Hippocampal formation (tissue), 2 donors: ENCODE results near the gene RCVRN.
"Not testable (repeated sequence)": the region's sequence is repeated elsewhere in the genome, so short reads cannot be mapped to it uniquely, and the experiment has no call there.

Source experiments
- DNase-seq, 2 donors: peaks; one replicate each; lab custom pipeline; 2025; lab: John Stamatoyannopoulos, UW

The RCVRN gene

DNA sequence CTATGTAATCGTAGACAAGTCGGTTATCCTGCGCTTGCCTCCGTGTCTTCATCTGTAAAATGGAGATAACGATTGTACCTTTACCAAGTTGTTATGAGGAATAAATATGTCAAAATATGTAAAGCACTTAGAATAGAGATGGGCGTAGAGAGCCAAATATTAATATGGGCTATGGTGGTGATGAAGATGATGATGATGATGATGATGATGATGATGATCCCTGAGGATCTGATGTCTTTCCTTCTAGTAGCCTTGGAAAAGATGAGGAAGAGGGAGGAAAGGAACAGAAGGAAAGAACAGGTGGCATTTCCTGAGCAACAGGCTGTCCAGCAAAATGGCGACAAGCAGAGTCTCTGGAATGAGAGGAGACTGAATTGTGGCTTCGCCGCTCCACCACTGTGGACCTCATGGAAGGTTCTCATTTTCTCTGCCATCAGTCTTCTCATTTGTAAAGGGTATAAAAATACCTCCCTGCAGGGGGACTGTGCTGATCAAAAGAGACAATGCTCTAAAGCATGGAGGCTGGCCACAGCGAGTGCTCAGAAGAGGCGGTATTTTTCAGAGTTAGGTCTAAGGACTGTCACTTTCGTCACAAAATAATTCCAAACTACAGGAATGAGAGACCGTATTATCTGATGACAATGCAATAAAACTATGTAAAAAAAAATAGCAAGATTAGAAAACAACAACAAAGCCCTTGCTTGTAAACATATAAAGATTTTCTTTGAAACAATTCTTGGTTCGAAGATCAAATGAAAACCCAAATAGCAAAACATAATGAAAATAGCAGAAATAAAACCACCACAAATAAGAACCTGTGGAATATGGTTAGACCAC is 17.2 kb upstream of the RCVRN start:
- DNase-seq, result no peak

DNA sequence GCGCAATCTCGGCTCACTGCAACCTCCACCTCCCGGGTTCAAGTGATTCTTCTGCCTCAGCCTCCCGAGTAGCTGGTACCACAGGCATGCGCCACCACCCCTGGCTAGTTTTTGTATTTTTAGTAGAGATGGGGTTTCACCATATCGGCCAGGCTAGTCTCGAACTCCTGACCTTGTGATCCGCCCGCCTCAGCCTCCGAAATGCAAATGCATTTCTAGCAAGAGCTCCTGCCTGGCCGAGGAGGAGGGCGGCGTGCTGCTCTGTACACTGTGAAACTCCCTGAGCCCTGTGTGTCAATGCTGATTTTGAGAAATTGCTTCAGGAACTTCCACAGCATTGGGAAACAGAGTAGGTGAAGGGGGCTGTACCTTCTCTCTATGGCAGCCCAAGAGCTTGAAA is 16.1 kb upstream of the RCVRN start:
- not testable (repeated sequence) for DNase-seq

DNA sequence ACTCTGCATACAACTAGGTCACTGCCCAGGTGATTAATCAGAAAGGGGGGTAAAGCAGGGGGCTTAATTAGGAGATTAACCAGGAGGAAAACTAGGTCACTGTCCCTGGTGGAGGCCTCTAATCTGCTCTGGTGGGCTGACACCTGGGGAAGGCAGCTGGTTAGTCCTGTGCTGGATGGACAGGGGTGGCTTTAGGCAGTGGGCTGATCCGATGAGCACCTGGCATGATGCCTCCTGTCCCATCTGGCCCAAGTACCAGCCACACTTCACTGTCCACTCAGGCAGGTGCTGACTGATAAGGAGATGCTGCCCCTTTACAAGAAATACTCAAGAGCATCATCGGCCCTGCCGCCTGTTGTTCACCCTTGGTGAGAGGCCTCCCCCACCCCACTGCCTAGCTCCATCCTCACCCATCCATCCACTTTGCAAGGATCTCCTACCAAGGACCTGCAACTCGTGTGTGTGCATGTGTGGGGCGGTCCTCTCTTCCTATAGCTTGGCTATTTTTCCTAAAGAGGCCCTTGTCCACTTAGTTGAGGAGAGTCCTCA is 13.8 kb upstream of the RCVRN start:
- DNase-seq, result no peak

DNA sequence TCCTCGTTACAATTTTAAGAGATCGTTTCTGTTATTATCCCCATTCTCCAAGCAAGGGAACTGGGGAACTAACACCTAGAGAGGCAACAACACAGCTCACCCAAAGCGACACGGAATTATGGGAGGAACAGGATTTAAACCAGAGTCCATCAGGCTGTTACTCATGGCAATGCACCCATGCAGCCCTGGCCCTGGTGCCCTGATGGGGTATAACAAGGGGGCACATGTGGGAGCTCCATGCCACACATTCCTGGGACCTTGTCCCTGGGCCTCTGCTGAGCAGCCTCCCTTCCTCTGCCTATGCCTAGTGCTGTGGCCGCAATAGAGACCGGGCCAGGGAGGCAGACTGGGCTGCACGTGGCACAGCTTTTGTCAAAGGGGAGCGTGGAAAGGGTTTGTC is 13.3 kb upstream of the RCVRN start:
- no peak for DNase-seq

DNA sequence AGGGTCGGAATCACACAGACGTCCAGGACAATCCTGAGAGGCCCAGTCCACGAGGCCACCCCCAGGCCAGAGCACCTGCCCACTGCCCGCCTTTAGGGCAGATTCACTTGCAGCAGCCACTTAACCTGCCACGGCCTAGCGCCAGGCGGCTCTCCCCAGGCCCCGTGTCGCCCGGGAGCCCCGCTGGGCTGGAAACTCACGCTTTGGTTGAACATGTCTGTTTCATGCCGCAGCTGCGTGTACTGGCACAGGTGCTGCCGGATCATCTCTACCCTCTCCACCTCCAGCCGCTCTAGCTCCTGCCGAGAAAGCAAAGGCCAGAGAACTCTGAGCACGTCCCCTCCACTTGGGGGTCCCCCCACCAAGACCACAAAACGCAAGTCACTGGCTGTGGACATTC is 12.7 kb upstream of the RCVRN start:
- DNase-seq, result no peak

DNA sequence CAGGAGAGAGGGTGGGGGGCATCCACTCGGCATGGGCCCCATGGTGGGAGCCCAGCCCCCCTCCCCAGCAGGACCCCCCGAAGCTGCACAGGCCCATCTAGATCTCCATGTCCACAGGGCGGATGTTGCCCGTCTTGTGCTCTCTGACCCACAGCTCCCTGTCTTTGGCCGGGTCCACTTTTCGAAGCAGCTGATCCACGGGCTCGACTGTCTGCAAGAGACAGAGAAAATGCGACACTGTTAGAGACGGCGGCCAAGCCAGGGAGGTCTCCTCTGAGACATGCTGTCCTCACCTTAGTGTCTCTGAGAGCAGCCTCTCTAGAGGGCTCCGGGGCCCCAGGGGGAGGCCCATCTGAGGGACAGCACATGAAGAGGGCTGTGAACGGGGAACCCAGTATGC is 12.1 kb upstream of the RCVRN start:
- no peak for DNase-seq

DNA sequence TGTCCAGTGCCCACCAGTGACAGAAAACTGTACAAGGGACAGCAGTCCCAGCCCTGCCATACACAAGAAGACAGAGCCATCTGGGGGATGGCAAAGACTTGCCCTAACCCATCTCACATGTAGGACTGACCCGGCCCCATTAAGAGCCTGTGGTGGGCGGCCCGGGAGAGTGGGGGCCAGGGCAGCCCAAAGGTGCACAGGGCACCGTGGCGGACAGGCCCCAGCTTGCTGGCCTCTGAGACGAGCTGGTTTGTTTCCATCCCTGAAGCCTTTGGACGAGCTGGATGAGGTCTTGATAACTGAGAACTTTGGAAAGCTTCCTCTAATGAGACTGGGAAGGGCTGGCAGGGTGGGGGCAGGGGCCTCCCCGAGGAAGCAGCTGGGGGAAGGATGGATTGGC is 11.0 kb upstream of the RCVRN start:
- no peak for DNase-seq

DNA sequence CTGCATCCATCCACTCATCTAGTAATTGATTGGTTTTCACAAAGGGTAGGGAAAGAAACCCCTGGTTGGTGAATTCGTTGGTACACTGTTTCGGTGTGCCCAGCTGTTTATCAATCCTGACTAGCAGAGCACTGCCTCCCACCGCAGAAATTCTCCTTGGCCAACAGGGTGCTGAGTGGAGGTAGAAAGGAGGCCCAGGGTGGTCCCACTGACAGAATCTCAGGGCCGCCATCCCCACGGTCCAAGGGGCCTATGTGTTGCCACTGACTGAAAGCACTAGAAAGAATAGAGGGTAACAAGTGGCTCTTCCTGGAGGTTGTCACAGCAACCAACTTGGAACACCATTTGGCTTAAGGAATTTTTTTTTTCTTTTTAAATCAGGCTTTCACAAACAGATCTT is 8.4 kb upstream of the RCVRN start:
- no peak for DNase-seq

DNA sequence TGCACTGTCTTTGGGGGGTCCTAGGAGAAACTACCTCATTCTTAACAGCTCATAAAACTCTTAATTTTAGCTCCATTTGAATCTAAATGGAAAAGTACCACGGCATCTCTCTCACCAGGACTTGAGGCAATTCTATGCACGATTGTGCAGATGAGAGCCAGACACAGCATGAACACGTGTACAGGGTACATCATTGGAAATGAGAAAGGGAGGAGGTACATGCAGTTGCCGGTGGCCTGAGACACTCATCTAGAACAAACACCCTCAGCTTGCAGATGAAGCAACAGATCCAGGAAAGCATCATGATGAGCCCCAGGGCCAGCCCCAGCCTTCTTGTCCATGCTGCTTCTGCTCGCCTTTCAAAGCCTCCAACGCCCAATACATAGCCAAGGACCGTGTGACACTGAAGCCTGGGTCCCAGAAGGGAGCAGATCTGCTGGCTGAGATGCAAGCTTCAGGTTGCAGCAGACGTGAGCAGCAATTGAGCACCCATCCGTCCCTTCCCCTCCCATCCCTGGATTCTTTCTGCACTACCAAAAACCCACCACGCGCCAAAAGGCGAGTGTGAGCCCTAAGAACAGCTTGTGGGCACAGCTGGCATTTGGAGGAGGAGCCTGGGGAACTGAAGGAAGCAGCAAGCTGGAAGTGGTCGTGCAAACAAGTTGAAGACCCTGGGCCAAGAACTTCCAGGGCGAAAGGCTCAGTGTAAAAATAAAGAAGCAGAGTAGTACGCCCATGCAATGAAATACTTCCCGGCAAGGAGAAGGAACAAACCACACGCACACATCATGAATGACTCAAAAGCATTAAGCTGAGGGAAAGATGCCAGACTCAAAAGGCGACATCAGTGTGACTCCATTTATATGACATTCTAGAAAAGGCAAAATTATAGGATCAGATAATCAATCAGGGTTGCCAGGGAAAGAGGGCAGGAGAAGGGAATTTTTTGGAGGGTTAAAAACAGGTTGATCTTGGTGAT is 7.3 kb upstream of the RCVRN start:
- DNase-seq, result no peak

DNA sequence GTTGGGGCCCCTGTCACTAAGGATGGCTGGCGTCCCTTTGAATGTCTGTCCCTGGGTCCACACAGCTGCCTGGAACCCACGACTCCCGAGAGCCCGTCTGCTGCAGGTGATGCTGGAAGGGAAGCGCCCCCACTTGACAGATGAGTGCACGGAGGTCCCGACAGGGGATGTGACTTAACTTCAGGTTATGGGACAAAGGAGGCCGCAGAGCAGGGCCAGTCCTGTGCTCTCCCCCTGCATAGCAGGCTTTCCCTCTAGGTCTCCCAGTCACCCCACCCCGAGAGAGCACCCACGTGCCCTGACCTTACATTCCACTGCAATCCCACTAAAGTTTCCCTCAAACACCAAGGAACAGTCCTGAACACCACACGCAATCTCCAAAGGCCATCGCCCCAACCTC is 6.0 kb upstream of the RCVRN start:
- DNase-seq, result no peak

DNA sequence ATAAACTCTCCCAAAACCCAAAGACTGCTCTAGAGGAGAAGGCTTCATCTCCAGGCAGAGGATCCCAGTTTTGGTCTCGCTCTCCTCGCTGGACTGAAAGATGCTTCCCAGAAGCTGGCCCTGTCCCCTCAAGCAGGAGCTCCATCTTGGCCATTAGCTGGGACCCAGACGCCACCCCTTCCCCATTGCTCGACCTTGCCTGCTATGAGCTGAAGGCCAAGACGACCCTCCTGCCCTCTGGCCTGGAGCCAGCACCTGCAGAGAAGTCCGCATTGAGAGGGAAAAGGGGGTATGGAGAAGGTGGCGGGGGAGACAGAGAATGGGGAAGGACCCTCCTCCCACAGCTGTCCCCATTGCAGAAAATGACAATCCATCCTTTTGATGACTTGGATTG is 3.6 kb upstream of the RCVRN start:
- DNase-seq, result no peak

DNA sequence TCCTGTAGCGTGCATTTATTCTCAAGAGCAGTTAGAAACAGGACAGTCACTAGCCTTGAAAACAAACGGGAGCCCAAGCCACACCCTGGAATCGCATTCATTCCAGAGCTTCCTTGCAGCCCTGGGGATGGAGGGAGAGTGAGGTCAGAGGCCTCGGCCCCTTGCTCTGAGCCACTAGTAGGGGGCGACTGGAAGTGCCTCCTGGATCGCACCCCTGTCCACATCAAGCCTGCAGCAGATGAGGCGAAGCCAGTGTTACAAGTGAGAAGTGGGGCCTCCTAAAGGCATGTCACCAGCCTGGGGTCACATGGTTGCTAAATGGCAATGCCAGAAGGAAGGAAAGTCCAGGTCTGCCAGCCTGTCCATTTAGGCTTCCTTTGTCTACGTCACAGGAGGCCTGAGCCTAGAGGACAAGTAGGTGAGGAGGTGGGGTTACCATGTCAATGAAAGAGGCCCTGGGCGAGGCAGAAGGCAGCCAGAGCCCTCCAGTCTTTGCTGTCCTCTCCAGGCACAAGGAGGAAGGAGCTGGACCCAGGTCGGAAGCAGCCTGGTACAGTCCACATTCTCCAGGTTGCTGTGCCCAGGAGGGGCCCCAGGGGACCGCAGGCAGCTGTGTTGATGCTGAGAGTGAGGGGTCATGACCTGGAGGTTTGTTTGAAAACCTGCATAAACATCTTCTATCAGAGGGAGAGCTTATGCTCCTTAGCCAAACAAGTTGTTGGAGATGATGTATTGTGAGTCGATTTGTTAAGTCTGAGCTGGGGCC is 3.0 kb upstream of the RCVRN start:
- no peak for DNase-seq

DNA sequence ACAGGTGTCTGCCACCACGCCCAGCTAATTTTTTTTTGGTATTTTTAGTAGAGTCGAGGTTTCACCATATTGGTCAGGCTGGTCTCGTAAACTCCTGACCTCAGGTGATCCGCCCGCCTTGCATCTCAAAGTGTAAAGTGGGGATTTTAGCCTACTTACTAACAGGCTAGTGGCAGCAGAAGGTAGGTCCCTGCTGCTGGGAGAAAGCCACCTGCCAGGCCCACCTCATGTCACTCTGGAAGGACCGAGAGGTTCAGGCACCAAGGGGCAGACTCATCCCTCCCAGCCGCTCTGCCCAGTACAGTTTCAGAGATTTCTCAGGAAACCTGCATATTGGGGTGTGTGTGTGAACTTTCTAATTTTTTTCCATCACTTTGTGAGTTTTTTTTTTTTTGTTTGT is 2.1 kb upstream of the RCVRN start:
- no peak for DNase-seq

DNA sequence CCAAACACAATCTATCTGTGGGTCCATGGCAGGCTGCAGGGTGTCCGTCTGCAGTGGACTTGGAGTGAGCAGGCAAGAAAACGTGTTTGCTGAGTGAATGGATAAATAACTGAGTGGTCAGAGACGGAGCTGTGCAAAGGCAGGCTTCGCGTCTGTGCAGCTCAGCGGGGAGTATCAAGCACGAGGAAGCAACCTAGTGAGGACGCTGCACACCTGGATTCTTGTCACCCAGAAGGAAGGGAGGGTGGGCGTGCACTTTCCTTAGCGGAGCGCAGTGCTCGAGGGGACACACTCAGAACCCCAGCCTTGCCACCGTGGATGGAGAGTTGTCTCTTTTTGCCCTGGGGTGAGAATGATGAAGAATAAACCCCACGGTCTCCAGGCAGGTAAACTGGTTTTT is 1.5 kb upstream of the RCVRN start:
- DNase-seq, result no peak

DNA sequence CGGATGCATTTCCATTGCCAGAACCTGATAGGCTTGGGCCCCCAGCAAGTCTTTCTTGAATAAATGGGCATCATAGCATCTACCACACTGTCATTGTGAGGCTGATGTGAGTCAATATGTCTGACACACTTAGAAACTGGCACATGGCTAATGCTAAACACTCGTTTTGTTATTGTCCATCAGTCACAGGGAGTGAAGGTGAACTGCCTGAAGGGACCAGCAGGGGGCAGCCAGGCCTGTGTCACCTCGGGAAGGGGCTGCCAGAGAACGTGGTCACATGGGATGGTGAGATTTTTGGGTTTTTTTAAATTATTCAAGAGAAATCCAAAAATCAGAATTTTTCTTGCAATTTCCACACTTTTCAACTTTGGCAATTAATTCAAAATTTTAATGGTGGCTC is 831 bp upstream of the RCVRN start:
- DNase-seq, result peak in 1 of 2 donors; percentile 6

DNA sequence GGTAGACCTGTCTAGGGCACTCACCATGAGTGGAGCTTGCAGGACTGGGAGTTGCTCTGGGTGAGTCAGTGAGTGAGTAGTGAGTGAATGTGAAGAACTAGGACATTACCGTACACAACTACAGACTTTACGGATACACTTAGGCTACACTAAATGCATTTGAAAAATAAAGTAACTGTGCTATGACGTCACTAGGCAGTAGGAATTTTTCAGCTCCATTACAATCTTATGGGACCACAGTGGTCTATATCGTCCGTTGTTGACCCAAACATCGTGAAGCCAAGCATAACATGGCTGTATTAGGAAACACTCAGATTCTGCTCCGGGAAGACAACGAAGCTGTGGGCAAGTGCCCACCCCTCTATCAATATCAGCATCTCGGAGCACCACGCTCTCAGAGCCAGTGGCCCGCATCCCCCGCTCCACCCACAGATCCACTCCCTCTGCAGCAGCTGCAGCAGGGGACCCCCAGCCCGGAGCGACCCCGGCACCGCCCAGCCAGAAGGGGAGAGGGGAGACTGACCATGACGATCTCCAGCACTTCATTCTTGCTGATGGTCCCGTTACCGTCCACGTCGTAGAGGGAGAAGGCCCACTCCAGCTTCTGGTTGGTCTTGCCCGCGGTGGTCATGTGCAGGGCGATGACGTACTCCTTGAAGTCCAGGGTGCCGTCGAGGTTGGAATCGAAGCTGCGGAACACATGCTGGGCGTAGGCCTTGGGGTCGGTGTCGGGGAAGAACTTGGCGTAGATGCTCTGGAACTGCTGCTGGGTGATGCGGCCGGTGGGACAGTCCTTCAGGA is 594 bp downstream of the RCVRN start:
- DNase-seq, result no peak

DNA sequence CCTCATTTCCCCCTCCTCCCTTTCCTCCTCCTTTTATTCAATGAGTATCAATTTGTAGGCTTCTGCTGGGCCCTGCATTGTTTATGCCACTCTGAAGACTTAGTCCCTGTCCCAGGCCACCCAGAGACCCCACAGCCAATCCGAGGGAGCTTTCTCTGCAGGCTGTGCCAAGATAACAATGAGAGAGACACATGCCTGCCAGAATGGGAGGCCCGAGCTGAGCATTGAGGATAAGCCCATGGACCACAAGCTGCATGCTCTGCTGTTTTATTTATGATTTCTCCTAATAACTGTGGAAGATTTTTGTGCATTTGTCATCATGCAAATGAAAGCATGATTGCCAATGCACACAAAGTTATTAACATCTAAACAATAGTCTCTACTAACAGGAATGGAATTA is 3.0 kb downstream of the RCVRN start:
- no peak for DNase-seq

DNA sequence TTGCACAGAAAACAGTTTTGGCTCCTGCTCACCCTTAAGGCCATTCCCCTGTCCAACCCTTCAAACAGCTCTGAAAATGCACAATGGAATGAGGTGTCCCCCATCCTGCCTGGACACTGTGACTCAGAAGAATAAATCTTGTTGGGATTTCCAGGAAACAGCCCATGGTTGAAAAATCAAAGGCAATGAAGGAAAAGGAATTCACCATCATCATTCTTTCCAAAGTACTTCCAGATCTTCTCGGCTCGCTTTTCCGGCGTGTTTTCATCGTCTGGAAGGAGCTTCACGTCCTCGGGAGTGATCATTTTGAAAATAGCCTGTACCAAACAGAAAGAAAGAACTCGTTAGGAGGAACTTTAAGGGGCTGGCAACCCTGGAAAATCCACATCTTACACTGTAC is 4.3 kb downstream of the RCVRN start:
- no peak for DNase-seq

DNA sequence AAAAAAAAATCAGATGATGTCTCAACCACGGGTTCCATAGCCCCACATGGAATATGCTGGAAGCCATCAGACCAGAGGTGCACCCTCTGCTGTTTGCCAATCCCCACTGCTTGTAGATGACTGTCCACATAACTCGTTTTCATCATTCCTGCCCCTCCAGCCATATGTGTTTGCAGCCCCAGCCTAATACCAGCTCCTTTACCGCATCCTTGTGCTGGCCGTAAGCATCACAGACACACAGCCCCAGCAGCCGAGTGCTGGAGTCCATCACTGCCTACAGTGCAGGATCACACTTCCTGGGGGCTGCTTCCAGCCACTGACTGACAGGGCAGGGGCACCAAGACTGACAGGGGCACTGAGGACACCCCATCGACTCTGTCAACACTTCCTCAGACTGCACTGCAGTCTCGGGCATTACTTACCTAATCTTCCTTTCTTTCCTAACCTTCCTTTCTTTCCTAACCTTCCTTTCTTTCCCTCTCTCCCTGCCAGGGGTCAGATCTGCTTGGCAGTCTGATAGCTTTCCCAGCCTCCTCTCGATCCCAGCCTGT is 5.0 kb downstream of the RCVRN start:
- DNase-seq, result no peak

DNA sequence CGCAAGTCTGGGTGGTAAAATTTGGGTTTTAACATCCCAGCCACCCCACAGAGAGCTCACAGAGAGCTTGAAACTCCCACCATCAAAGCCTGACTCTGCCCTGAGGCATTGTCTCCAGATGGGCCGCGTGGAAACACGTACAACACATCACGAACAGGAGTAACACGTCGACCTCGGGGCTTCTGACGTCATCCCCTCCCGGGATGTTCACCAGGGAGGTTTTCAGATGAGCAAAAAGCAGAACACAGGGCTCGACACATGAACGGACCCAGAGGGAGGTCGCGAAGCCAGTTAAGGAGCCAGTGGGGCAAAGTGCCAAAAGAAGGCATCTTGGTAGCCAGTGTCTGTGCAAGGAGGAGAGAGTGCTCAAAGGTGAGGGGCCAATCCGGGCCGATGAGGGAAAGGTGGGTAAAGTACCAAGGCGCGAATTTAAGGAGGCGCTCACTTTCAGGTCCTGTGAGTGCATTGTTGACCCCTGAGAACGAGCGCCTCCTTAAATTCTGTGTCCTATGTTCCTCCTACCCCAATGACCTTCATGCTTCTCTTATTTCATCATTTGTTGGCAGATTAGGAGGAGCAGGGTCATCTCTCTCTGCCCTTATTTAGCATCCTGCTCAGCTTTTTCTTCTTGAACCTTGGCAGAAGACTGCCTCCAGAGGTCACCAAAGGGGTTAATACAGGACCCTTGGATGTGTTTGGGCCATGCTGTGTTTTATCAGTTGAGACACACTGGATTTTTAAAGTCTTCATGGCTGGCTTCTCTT is 5.6 kb downstream of the RCVRN start:
- DNase-seq, result no peak
